HG03097 (cell line): ENCODE data around the gene TENT4B.

Source experiments
- ATAC-seq: cut with Tn5 transposase; IDR thresholded peaks from one replicate; pipeline ENCODE4 v1.9.1; 2021; ENCODE audit not compliant: unreplicated experiment, low FRiP score

TENT4B gene

GRCh38 chr16:50252082-50252611 is 99.0 kb downstream of the TENT4B start:
- no peak for ATAC-seq

- ATAC-seq = no peak
Measured at GRCh38 chr16:50252874-50253513, 99.9 kb downstream of the TENT4B start.

DNA sequence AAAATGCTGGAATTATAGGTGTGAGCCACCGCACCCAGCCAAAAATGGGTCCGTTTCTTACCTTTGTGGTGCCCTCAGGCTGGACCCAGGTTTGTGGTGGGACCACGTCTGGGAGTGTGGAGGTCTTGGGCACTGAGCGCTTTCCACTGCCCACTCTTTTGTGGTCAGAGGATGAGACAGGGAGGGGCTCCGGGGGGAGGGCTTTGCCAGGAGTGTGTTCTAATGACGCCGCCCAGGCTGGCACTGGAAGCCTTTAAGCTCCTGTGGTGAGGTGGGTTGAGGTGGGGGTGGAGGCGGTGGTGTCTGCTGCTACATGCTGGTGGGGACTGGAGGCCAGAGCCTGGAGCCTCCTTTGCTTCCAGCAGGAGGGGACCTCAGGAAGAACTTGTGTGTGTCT is 100.4 kb downstream of the TENT4B start:
- ATAC-seq = no peak

- no peak for ATAC-seq
Measured at GRCh38 chr16:50254072-50254471, 101.0 kb downstream of the TENT4B start.

DNA sequence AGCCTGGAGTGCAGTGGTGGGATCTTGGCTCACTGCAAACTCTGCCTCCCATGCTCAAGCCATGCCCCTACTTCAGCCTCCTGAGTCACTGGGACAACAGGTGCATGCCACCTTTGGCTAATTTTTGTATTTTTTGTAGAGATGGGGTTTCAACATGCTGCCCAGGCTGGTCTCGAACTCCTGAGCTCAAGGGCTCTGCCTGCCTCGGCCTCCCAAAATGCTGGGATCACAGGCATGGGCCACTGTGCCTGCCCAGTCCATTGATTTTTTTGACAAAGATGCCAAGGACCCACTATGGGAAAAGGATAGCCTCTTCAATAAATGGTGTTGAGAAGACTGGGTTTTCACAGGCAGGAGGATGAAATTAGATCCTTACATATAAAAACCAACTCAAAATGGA is 102.4 kb downstream of the TENT4B start:
- ATAC-seq = no peak

- ATAC-seq = no peak
Measured at GRCh38 chr16:50256604-50257003, 103.5 kb downstream of the TENT4B start.

DNA sequence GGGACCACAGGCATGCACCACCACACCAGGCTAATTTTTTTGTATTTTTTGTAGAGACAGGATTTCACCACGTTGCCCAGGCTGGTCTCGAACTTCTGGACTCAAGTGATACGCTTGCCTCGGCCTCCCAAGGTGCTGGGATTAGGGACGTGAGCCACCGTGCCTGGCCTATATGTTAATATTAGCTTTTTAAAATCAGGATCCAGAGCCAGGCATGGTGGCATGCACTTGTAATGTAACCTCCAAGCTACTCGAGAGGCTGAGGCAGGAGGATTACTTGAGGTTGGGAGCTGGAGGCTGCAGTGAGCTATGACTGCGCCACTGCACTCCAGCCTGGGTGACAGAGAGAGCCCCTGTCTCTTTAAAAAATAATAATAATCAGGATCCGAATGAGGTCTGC is 104.8 kb downstream of the TENT4B start:
- ATAC-seq = no peak

- no peak for ATAC-seq
Measured at GRCh38 chr16:50259334-50260205, 106.5 kb downstream of the TENT4B start.

DNA sequence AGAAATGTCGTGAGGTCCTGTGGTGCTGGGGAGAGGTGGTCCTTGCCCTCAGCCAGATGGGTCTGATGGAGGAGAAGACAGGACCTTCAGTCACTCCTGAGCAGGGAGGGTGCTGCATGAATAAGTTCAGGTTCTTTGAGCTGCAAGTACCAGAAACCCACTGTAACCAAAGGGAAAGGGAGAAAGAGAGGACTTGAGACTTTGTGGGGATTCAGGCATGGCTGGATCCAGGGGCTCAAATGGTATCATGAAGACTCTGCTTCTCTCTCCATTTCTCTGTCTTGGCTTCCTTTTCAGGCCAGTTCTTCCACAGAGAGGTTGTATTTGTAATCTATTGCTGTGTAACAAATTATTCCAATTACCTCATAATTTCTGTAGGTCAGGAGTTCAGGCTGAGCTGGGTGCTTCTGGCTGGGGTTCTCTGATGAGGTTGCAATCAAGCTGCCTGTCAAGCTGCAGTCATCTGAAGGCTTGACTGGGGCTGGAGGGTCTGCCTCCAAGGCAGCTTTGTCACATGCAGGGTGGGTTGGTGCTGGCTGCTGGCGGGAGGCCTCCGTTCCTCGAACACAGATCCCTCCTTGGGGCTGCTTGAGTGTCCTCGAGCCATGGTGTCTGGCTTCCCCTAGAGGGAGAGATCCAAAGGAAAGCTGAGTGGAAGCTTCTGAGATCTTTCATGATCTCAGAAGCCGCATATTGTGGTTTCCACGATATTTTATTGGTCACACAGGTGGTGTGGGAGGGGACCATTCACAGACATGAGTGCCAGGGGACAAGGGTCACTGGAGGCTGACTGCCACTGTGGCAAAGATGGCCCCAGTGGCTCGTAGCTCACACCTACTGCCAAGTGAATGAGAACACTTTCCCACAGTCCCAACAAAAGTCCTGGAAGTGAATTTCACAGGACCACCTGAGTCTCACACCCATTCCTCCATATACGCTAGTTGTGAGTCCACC is 107.4 kb downstream of the TENT4B start:
- ATAC-seq = no peak

GRCh38 chr16:50261160-50261706 is 108.1 kb downstream of the TENT4B start:
- no peak for ATAC-seq

DNA sequence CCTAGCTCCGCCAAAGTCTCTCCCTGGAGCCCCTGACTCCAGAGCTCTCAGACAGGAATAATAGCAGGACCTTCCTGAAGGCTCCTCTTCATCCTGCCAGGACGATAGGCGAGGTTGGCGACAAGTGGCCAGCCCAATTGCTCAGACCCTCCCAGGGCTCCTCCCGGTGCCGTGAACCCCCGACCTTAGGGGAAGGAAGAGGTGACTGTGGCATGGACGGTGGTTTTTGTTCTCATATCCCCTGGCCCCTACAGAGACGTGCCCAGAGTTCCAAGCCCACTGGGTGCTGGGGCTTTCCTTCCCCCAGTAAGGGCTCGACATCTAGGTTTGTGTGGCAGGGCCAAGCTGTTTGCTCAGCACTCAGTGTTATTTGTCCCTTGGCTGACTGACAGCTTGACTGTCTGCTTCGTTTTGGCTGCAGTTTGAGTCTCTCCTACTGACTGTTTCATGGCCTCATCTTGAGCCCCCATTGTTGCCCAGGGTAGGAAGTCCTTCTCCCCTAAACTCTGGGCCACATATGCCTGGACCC is 108.7 kb downstream of the TENT4B start:
- no peak for ATAC-seq

DNA sequence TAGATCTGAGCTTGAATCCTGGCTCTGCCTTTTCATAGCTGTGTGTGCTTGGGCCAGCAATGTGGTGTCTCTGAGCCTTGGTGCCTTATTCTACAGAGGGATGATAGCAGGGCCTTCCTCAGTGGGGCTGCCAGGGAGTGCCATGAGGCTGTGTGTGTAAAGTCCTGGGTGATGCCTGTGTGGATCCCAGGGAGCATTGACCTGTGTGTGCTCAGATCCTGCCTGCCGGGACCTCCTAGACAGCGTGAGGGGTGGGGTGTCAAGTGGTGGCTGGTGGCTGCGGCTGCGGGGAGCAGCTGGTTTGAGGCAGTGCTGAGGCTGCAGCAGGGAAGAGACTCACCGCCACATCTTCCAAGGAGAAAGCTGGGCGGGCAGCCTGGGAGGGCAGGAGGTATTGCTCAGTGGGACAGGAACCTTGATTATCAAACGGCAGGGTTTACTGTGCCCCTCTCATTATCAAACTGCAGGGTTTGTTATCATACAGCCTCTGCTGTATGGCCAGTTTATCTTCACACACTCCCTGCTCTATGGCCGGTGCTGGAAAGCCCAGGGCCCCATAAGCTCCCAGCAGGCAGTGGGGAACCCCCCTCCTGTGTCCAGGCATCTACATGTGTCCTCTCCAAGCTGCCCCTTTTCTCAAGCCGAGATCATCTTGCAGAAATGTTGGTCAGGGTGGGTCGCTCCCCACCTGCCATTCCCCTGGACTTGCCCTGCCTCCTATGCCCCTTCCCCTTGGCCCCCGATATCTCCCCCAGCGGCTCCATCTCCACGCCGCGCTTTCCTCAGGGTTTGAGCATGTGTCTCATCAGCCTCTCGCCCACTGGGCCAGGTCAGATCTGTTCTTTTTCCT is 110.2 kb downstream of the TENT4B start:
- ATAC-seq = no peak

DNA sequence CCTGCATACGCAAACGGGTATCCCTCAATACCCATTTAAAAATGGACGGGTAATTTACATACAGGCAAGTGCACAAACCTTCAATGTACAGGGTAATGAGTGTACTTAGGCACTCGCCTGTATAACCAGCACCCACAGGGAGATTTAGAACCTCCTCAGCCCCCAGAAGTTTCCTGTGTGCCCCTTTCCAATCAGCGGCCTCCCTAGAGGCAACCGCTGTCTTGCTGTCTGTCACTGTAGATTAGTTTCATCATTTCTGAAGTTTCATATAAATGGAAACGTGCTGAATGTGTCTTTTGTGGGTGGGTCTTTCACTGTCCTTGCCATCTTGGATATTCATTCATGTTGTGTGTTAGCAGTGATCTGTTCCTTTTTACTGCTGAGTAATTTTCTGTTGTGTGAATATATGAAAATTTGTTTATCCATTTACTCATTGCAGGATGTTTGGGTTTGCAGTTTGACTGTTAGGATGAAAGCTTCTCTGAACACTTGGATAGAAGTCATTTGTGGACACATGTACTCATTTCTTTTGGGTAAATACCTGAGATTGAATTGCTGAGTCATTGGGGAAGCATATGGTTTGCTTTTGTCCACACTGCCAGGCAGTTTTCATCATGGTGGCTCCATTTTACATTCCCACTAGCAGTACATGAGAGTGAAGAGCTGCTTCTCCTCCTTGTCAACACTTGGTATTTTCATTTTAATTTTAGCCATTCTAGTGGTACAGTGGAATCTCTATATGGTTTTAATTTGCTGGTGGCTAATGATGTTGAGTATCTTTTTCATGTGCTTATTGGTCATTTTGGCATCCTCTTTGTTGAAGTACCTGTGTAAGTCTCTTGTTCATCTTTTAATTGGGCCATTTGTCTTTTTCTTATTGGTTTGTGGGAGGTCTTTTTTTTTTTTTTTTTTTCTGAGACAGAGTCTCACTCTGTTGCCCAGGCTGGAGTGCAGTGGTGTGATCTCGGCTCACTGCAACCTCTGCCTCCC is 111.1 kb downstream of the TENT4B start:
- ATAC-seq = peak; percentile 42

GRCh38 chr16:50265260-50265659 is 112.2 kb downstream of the TENT4B start:
- ATAC-seq = no peak

- no peak for ATAC-seq
Measured at GRCh38 chr16:50265716-50266336, 112.7 kb downstream of the TENT4B start.

DNA sequence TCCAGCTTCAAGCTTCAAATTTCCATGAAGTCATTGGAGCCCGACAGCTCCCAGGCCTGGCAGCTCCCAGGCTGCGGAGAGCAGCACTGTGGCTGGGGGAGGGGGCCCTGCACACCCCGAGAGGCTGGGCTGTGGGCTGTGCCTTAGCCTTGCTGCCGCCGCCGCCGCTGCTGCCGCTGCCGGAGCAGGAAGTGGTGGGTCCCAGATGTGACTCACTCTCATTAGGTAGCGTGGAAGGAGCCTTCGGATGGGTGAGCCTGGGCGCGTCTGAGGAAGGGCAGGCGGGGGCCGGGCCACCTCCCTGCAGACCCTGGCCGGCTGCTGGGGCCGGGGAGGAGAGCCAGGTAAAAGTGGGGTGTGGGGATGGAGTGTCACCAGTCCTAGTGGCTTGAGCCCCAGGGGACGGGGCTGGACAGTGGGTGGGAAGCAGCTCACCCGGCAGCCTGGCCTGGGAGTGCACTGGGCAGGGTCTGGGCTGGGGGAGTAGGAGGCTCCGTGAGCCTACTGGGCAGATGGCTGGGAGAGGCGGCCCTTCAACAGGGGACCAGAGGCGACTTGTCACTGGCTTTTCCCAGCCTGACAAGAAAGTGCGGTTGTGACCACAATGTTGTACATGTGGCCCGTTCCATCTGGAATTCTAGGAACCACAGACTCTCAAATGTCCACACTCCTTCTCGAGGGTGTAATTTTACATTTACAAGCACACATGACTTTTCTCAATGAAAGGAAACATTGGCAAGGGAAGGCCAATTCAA is 113.4 kb downstream of the TENT4B start, which contains the start of gene ADCY7:
Gene ADCY7, plus strand, starts transcription at position 215 of the 755 bp plus-strand sequence. CDS start 21,629 bp downstream, outside the sequence.
- peak; percentile 62 for ATAC-seq

DNA sequence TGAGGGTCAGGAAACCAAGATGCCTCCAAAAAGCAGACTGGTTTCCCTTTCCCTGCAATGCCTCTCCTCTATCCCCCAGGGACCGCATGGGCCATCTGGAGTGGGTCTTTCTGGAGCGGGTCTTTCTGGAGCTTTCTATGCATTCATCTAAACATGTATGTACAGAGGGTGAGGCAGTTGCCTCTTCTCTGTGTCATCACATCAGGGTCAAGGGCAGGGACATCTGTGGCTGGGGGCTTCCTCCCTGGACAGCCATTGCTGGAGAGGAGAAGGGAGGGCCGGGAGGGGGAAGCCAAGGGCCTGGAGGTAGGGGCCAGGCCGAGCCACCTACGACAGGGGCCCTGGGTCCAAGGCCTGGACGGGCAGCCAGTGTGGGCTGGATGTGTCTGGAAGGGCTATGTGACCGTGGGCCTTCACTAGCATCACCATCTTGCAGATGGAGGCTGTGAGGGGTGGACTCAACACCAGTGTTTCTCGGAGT is 114.1 kb downstream of the TENT4B start:
- ATAC-seq = no peak
